ENCODE results near the gene RING1.

The RING1 gene

DNA sequence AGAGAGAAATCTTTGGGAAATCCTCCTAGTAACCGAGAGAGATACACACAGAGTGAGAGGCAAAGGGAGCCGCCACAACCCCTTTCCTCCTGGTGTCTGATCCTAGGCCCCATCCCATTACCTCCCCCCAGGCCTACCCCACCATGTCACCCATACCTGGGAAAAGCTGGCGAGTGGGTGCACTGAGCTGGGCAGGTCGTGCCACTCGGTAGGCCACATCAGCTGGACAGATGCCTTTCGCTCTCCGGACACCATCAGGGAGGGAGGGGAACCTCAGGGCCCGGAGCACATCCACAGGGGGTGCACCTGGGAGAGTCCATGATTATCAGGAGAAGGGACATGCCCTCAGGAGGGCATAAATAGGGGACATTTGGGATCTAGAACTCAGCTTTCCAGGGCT, 19.1 kb upstream of the RING1 start:
- peaks cover 0 to 6% (median under 1%) of the 10 kb centered on the region in 4 experiments for H3K36me3 ChIP-seq (ENCODE audit: control insufficient read depth in 4 of 4, insufficient read depth in 4 of 4, low read length in 3 of 4)
- H3K4me3 ChIP-seq (ENCODE audit: control insufficient read depth in 1 of 7, extremely low read depth in 1 of 7, insufficient read depth in 4 of 7, low read depth in 2 of 7, low read length in 6 of 7) = no peak overlapping the region
- H3K9me3 ChIP-seq (ENCODE audit: control extremely low read depth in 1 of 5, control insufficient read depth in 4 of 5, insufficient read depth in 2 of 5, low read depth in 1 of 5, low read length in 4 of 5) = no peaks in the 10 kb centered on the region
- H3K27ac ChIP-seq (ENCODE audit: insufficient read depth in 1 of 2, low read depth in 1 of 2, low read length in 2 of 2, poor library complexity in 1 of 2, severe bottlenecking in 2 of 2) = no peak overlapping the region
- DNase-seq = no peak
- H3K27me3 ChIP-seq (replicated peaks in 2 of 5; ENCODE audit: control insufficient read depth in 4 of 5, insufficient read depth in 5 of 5, low read length in 4 of 5) = peaks cover 7 to 34% (median 13%) of the 10 kb centered on the region in 5 experiments
- POLR2A ChIA-PET = interaction anchor here (0.5 to 0.6 kb wide), 2 partner anchors 118 to 347 kb away, joined by 3 to 7 read pairs; no protein-coding TSS in a partner anchor
- WGBS (ENCODE audit: insufficient coverage) = 96% methylated on average over 7 of the region's 8 CpGs
- CTCF ChIA-PET = interaction anchor here (0.7 to 2.4 kb wide), 7 partner anchors 9 to 178 kb away, joined by 3 to 11 read pairs (median 4); no protein-coding TSS in a partner anchor
- H3K4me1 ChIP-seq (ENCODE audit: control extremely low read depth in 1 of 4, control insufficient read depth in 4 of 4, insufficient read depth in 4 of 4, low read length in 3 of 4) = peaks cover 0 to 20% (median 13%) of the 10 kb centered on the region in 4 experiments

DNA sequence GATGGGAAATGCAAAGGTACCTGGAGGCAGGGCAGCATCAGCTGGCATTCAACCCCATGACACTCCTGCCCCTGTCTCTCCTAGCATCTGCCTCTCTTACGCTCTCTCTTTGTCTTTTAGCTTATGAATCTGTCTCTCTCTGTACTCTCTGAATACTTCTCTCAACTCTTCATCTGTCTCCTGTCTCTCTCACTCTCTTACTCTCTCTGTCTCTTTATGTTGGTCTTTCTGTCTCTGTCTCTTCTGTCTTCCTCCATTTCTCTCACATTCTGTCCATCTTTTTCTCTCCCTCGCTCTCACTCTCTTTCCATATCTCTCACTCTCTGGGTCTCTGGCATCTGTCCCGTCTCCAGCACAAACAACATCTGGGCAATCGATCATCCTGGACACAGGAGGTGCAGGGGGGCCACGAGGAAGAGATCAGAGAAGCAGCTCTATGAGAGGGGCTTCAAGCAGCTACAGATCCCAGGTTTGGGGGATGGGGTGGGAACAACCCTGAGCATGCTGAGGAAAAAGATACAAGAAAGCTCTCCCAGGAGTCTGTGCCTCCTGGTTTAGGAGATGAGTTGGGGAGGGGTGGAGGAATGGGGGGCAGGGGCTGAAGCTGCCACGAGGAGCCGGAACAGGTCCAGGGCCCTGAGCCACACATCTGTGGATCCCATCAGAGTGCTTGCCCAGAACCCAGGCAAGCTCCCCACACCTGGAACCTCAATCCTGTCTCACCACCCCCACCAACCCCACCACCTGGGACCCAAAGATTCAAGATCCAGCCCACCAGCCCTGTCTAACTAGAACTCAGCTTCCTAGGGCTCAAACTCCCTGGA, 18.5 kb upstream of the RING1 start:
- no peak overlapping the region for H3K4me3 ChIP-seq (ENCODE audit: control insufficient read depth in 1 of 7, extremely low read depth in 1 of 7, insufficient read depth in 4 of 7, low read depth in 2 of 7, low read length in 6 of 7)
- H3K4me1 ChIP-seq (ENCODE audit: control extremely low read depth in 1 of 4, control insufficient read depth in 4 of 4, insufficient read depth in 4 of 4, low read length in 3 of 4) = peaks cover 0 to 20% (median 13%) of the 10 kb centered on the region in 4 experiments
- no peak for DNase-seq
- CTCF ChIA-PET = interaction anchor here (0.7 to 2.4 kb wide), 9 partner anchors 8 to 178 kb away, joined by 3 to 11 read pairs (median 4); no protein-coding TSS in a partner anchor
- no peaks in the 10 kb centered on the region for H3K9me3 ChIP-seq (ENCODE audit: control extremely low read depth in 1 of 5, control insufficient read depth in 4 of 5, insufficient read depth in 2 of 5, low read depth in 1 of 5, low read length in 4 of 5)
- POLR2A ChIA-PET = interaction anchor here (0.6 kb wide), 1 partner anchor 347 kb away, joined by 3 read pairs; no protein-coding TSS in a partner anchor
- no peak overlapping the region for H3K27ac ChIP-seq (ENCODE audit: insufficient read depth in 1 of 2, low read depth in 1 of 2, low read length in 2 of 2, poor library complexity in 1 of 2, severe bottlenecking in 2 of 2)
- H3K36me3 ChIP-seq (ENCODE audit: control insufficient read depth in 4 of 4, insufficient read depth in 4 of 4, low read length in 3 of 4) = peaks cover under 1 to 13% (median 7%) of the 10 kb centered on the region in 4 experiments
- WGBS (ENCODE audit: insufficient coverage) = 72% methylated on average over 4 of the region's 7 CpGs
- H3K27me3 ChIP-seq (replicated peaks in 2 of 5; ENCODE audit: control insufficient read depth in 4 of 5, insufficient read depth in 5 of 5, low read length in 4 of 5) = peaks cover 7 to 34% (median 13%) of the 10 kb centered on the region in 5 experiments

GRCh38 chr6:33190504-33191107, 17.7 kb upstream of the RING1 start:
- DNase-seq = no peak
- Histone ChIP-seq H3K27ac (ENCODE audit: insufficient read depth in 1 of 2, low read depth in 1 of 2, low read length in 2 of 2, poor library complexity in 1 of 2, severe bottlenecking in 2 of 2) (no peak overlapping the region), H3K4me1 (ENCODE audit: control extremely low read depth in 1 of 4, control insufficient read depth in 4 of 4, insufficient read depth in 4 of 4, low read length in 3 of 4) (peaks cover 0 to 20% (median 13%) of the 10 kb centered on the region in 4 experiments), H3K9me3 (ENCODE audit: control extremely low read depth in 1 of 5, control insufficient read depth in 4 of 5, insufficient read depth in 2 of 5, low read depth in 1 of 5, low read length in 4 of 5) (no peaks in the 10 kb centered on the region), H3K4me3 (ENCODE audit: control insufficient read depth in 1 of 7, extremely low read depth in 1 of 7, insufficient read depth in 4 of 7, low read depth in 2 of 7, low read length in 6 of 7) (no peak overlapping the region), H3K36me3 (ENCODE audit: control insufficient read depth in 4 of 4, insufficient read depth in 4 of 4, low read length in 3 of 4) (peaks cover 7 to 21% (median 13%) of the 10 kb centered on the region in 4 experiments), H3K27me3 (replicated peaks in 2 of 5; ENCODE audit: control insufficient read depth in 4 of 5, insufficient read depth in 5 of 5, low read length in 4 of 5) (peaks cover 7 to 34% (median 13%) of the 10 kb centered on the region in 5 experiments)
- WGBS (ENCODE audit: insufficient coverage) = 100% methylated on average over 5 of the region's 11 CpGs
- ChIA-PET POLR2A (no interaction called here), CTCF (interaction anchor here (1.3 to 2.4 kb wide), 6 partner anchors 7 to 179 kb away, joined by 3 to 11 read pairs (median 4); no protein-coding TSS in a partner anchor)

GRCh38 chr6:33191383-33192104, 16.8 kb upstream of the RING1 start:
- CTCF ChIA-PET = interaction anchor here (0.8 to 1.7 kb wide), 3 partner anchors 18 to 30 kb away, joined by 3 to 4 read pairs (median 3); no protein-coding TSS in a partner anchor
- H3K36me3 ChIP-seq (ENCODE audit: control insufficient read depth in 4 of 4, insufficient read depth in 4 of 4, low read length in 3 of 4) = peaks cover 9 to 30% (median 22%) of the 10 kb centered on the region in 4 experiments

GRCh38 chr6:33192105-33192646, 16.1 kb upstream of the RING1 start, which contains the start of gene COL11A2:
COL11A2 (minus strand) TSS chr6:33192467; CDS start chr6:33192240, 227 bp downstream.
- POLR2A ChIA-PET = no interaction called here
- H3K4me1 ChIP-seq (ENCODE audit: control extremely low read depth in 1 of 4, control insufficient read depth in 4 of 4, insufficient read depth in 4 of 4, low read length in 3 of 4) = peaks cover 0 to 20% (median 13%) of the 10 kb centered on the region in 4 experiments
- CTCF ChIA-PET = interaction anchor here (0.8 to 1.7 kb wide), 3 partner anchors 19 to 30 kb away, joined by 3 to 4 read pairs (median 3); no protein-coding TSS in a partner anchor
- peak within 1 kb of the TSS in 6 of 7 experiments; percentile 4 to 68 (median 52) for H3K4me3 ChIP-seq (ENCODE audit: control insufficient read depth in 1 of 7, extremely low read depth in 1 of 7, insufficient read depth in 4 of 7, low read depth in 2 of 7, low read length in 6 of 7)
- 10% methylated on average over 18 of the region's 35 CpGs for WGBS (ENCODE audit: insufficient coverage)
- no peak within 1 kb of the TSS for H3K27ac ChIP-seq (ENCODE audit: insufficient read depth in 1 of 2, low read depth in 1 of 2, low read length in 2 of 2, poor library complexity in 1 of 2, severe bottlenecking in 2 of 2)
- H3K36me3 ChIP-seq (ENCODE audit: control insufficient read depth in 4 of 4, insufficient read depth in 4 of 4, low read length in 3 of 4) = peaks cover 9 to 34% (median 26%) of the 10 kb centered on the region in 4 experiments
- no peaks in the 10 kb centered on the region for H3K9me3 ChIP-seq (ENCODE audit: control extremely low read depth in 1 of 5, control insufficient read depth in 4 of 5, insufficient read depth in 2 of 5, low read depth in 1 of 5, low read length in 4 of 5)
- peak in 1 of 3 donors; percentile 35 for DNase-seq
- peaks cover 5 to 31% (median 13%) of the 10 kb centered on the region in 5 experiments for H3K27me3 ChIP-seq (replicated peaks in 2 of 5; ENCODE audit: control insufficient read depth in 4 of 5, insufficient read depth in 5 of 5, low read length in 4 of 5)

More at GRCh38 chr6:33191383-33192104, 16.8 kb upstream of the RING1 start:
- 75% methylated on average over 8 of the region's 8 CpGs for WGBS (ENCODE audit: insufficient coverage)
- no peak for DNase-seq
- Histone ChIP-seq H3K9me3 (ENCODE audit: control extremely low read depth in 1 of 5, control insufficient read depth in 4 of 5, insufficient read depth in 2 of 5, low read depth in 1 of 5, low read length in 4 of 5) (no peaks in the 10 kb centered on the region), H3K4me3 (ENCODE audit: control insufficient read depth in 1 of 7, extremely low read depth in 1 of 7, insufficient read depth in 4 of 7, low read depth in 2 of 7, low read length in 6 of 7) (peak overlapping the region in 3 of 7 experiments; percentile 15 to 53 (median 40)), H3K4me1 (ENCODE audit: control extremely low read depth in 1 of 4, control insufficient read depth in 4 of 4, insufficient read depth in 4 of 4, low read length in 3 of 4) (peaks cover 0 to 20% (median 13%) of the 10 kb centered on the region in 4 experiments), H3K27ac (ENCODE audit: insufficient read depth in 1 of 2, low read depth in 1 of 2, low read length in 2 of 2, poor library complexity in 1 of 2, severe bottlenecking in 2 of 2) (no peak overlapping the region), H3K27me3 (replicated peaks in 2 of 5; ENCODE audit: control insufficient read depth in 4 of 5, insufficient read depth in 5 of 5, low read length in 4 of 5) (peaks cover 7 to 31% (median 13%) of the 10 kb centered on the region in 5 experiments)
- POLR2A ChIA-PET = no interaction called here
